Spleen (tissue), 11 donors: ENCODE data around the gene IGF2. TPM values are rescaled to one million over a fixed set of nuclear protein-coding genes. Genes with fewer than 3 reads are reported as not detected.

ENCODE experiments used
- DNase-seq: peaks from one replicate; pipeline ENCODE4 v3.0.0-alpha.2; 2020
- H3K27ac ChIP-seq, 8 donors: fragments of 200-600 bp; sonication (generic) in 7 of 8; 1 replicate in 4 of 8; 2 replicates in 4 of 8; pipeline versions ENCODE4 v1.5.0 to v1.8.0; 2016 to 2021; ENCODE audit warnings: inconsistent platforms in 4 of 8, mild to moderate bottlenecking in 4 of 8, moderate library complexity in 1 of 8
- H3K27me3 ChIP-seq, 7 donors: fragments of 200-600 bp; sonication (generic) in 6 of 7; replicated peaks in 1 of 7; 1 replicate in 4 of 7; 2 replicates in 3 of 7; pipeline versions ENCODE4 v1.5.0 to v1.8.0; 2016 to 2021; ENCODE audit warnings: inconsistent platforms in 3 of 7, mild to moderate bottlenecking in 1 of 7
- H3K36me3 ChIP-seq, 6 donors: fragments of 200-600 bp; sonication (generic) in 5 of 6; 1 replicate in 4 of 6; 2 replicates in 2 of 6; pipeline versions ENCODE4 v1.5.0 to v1.8.0; 2016 to 2021; ENCODE audit warnings: inconsistent platforms in 2 of 6
- H3K4me1 ChIP-seq, 6 donors: fragments of 200-600 bp; sonication (generic) in 5 of 6; 1 replicate in 3 of 6; 2 replicates in 3 of 6; pipeline versions ENCODE4 v1.5.0 to v1.8.0; 2016 to 2021; ENCODE audit warnings: inconsistent platforms in 3 of 6
- H3K4me3 ChIP-seq, 8 donors: fragments of 200-600 bp; sonication (generic) in 7 of 8; 1 replicate in 4 of 8; 2 replicates in 4 of 8; pipeline versions ENCODE4 v1.5.0 to v1.8.0; 2016 to 2021; ENCODE audit warnings: inconsistent platforms in 4 of 8, mild to moderate bottlenecking in 4 of 8, moderate library complexity in 2 of 8
- H3K9me3 ChIP-seq, 8 donors: fragments of 200-600 bp; sonication (generic) in 7 of 8; 1 replicate in 4 of 8; 2 replicates in 4 of 8; pipeline versions ENCODE4 v1.5.0 to v1.8.0; 2016 to 2021; ENCODE audit warnings: inconsistent platforms in 4 of 8
- CTCF ChIP-seq, 11 experiments: fragments of 200-600 bp in 7 of 11; fragments of 450-650 bp in 4 of 11; sonication (generic) in 4 of 11; IDR thresholded peaks in 8 of 11; conservative IDR thresholded peaks in 3 of 11; 1 replicate in 7 of 11; 2 replicates in 4 of 11; pipeline versions ENCODE4 v1.4.0 to v1.8.0; 2016 to 2021; ENCODE audit warnings: antibody characterized with exemption in 11 of 11, inconsistent platforms in 4 of 11, mild to moderate bottlenecking in 1 of 11
- POLR2A ChIP-seq, 3 donors: fragments of 450-650 bp; IDR thresholded peaks; one replicate each; pipeline ENCODE4 v1.5.1; 2017; ENCODE audit warnings: antibody characterized with exemption in 3 of 3, mild to moderate bottlenecking in 1 of 3
- POLR2AphosphoS5 ChIP-seq, 3 donors: sonication (generic); formaldehyde crosslinking; IDR thresholded peaks; one replicate each; pipeline ENCODE4 v1.5.1; 2017; ENCODE audit warnings: antibody characterized with exemption in 3 of 3
- WGBS, 5 donors: extraction: QIAGEN DNeasy Blood & Tissue Kit in 3 of 5; methylation state at CpG; one replicate each; pipeline versions ENCODE4 v1.1.5 to v1.1.7; 2013 to 2018; 5-methylcytosine and 5-hydroxymethylcytosine counted together
- intact Hi-C: fragments of 100-400 bp; cut with DNase I; formaldehyde crosslinking; loops from one replicate; pipeline ENCODE4 v1.15.0; 2023; ENCODE audit warnings: low total_unique reads
- polyA plus RNA-seq, 3 donors: library from polyadenylated mRNA; stranded (reverse); fragments of 200-250 nt; gene quantifications; one replicate each; pipeline ENCODE4 v1.2.1, GENCODE V29; 2013
- total RNA-seq, 7 donors: library from RNA; depleted of rRNA in 3 of 7; stranded (reverse); fragments of >200 nt in 3 of 7; fragmentation: NEBNext Ultra II Directional in 4 of 7; extraction: Animal tissue kit (Norgen Biotek cat#: 25700) in 4 of 7; gene quantifications; one replicate each; pipeline versions ENCODE4 v1.1.0 to v1.2.1, GENCODE V29; 2016 to 2021
- donor health status: healthy with polysubstance abuse.
- donor health status: DM: no; HTN: no; CAD: no; lungs with moderate emphysema.
- donor health status: DM: no; HTN: no; CAD: no.
- donor health status: Bipolar disorder and iron deficiency.
- donor health status: healthy.
- donor health status: DM: no; HTN: no; CAD: no.
- donor health status: DM: yes; HTN: yes; CAD: no.

IGF2 gene
- total and polyA plus RNA-seq, 10 donors: 0.74 to 66.6 (median 13.7) TPM

GRCh38 chr11:2159536-2160413 is 20.6 kb upstream of the IGF2 start:
- intact Hi-C loops: loop anchor here (10.0 kb wide), 2 partner anchors 465 to 505 kb away; partner anchors contain the start of gene KRTAP5-6
- H3K9me3 ChIP-seq: no peaks in the 10 kb centered on the region
- H3K27ac ChIP-seq: no peak overlapping the region
- H3K27me3 ChIP-seq: peaks cover 0 to 85% (median 0%) of the 10 kb centered on the region in 7 donors
- DNase-seq: no peak
- H3K4me3 ChIP-seq: no peak overlapping the region
- peaks cover 0 to 3% (median 0%) of the 10 kb centered on the region in 6 donors for H3K4me1 ChIP-seq
- 79 to 88% (median 82%) methylated on average over 24 to 36 of the region's 36 CpGs for WGBS, 5 donors
- no peak for TF ChIP-seq CTCF (IDR thresholded peaks at IDR 0.05 in 8 of 11, conservative IDR thresholded peaks at IDR 0.05 in 3 of 11)
- no peak for TF ChIP-seq POLR2AphosphoS5 (IDR thresholded peaks at IDR 0.05)
- no peak for TF ChIP-seq POLR2A (IDR thresholded peaks at IDR 0.05)
- H3K36me3 ChIP-seq: no peaks in the 10 kb centered on the region

DNA sequence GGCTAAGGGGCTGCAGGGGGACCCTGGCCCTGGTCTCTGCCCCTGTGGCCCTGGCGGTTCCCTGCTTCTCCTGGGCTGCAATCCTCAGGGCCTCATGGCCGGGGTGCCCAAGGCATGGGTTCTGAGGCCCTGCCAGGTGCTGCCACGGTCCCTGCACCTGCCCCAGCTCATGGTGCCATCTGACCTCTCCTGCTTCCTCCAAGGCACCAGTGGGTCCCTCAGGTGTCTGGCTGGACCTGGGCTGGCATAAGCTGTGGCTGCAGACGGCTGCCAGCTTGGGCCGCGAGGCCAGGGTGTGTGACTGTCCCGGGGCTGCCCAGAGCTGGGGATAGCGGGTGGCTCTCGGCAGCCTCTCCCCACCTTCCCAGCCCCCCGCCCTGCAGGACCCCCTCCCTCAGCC is 19.8 kb upstream of the IGF2 start:
- peaks cover 0 to 83% (median 0%) of the 10 kb centered on the region in 7 donors for H3K27me3 ChIP-seq
- WGBS, 5 donors: 69 to 87% (median 81%) methylated on average over 7 to 10 of the region's 10 CpGs
- no peak for DNase-seq
- intact Hi-C loops: loop anchor here (10.0 kb wide), 2 partner anchors 464 to 504 kb away; partner anchors contain the start of gene KRTAP5-6
- no peak for TF ChIP-seq POLR2AphosphoS5 (IDR thresholded peaks at IDR 0.05)
- no peak for TF ChIP-seq POLR2A (IDR thresholded peaks at IDR 0.05)
- no peak for TF ChIP-seq CTCF (IDR thresholded peaks at IDR 0.05 in 8 of 11, conservative IDR thresholded peaks at IDR 0.05 in 3 of 11)
- no peak overlapping the region for H3K4me3 ChIP-seq
- H3K9me3 ChIP-seq: no peaks in the 10 kb centered on the region
- no peak overlapping the region for H3K27ac ChIP-seq
- H3K36me3 ChIP-seq: no peaks in the 10 kb centered on the region
- H3K4me1 ChIP-seq: peaks cover 0 to 3% (median 0%) of the 10 kb centered on the region in 6 donors

GRCh38 chr11:2158296-2158737 is 19.1 kb upstream of the IGF2 start:
- intact Hi-C loops: loop anchor here (10.0 kb wide), 2 partner anchors 464 to 504 kb away; partner anchors contain the start of gene KRTAP5-6

More at GRCh38 chr11:2158296-2158737, 19.1 kb upstream of the IGF2 start:
- TF ChIP-seq POLR2AphosphoS5 (IDR thresholded peaks at IDR 0.05) (no peak), POLR2A (IDR thresholded peaks at IDR 0.05) (no peak), CTCF (IDR thresholded peaks at IDR 0.05 in 8 of 11, conservative IDR thresholded peaks at IDR 0.05 in 3 of 11) (no peak)
- no peak overlapping the region for H3K4me3 ChIP-seq
- H3K4me1 ChIP-seq: peaks cover 0 to 3% (median 0%) of the 10 kb centered on the region in 6 donors
- no peaks in the 10 kb centered on the region for H3K36me3 ChIP-seq
- H3K27ac ChIP-seq: no peak overlapping the region
- peaks cover 0 to 76% (median 0%) of the 10 kb centered on the region in 7 donors for H3K27me3 ChIP-seq
- H3K9me3 ChIP-seq: no peaks in the 10 kb centered on the region
- DNase-seq: no peak
- WGBS, 5 donors: 62 to 89% (median 68%) methylated on average over 8 to 13 of the region's 13 CpGs
